ENCODE measurements around the gene UBALD1. TPM values are rescaled to one million over a fixed set of nuclear protein-coding genes. Genes with fewer than 3 reads are reported as not detected.

The UBALD1 gene
- total RNA-seq, result 33.6 and 38.4 TPM in 2 replicates
- long read RNA-seq, result 0 reads

- H3K4me3 Mint-ChIP-seq (ENCODE audit: unreplicated experiment), result peak within 1 kb of the TSS; percentile 82
- peak within 1 kb of the TSS; percentile 89 for H3K27ac Mint-ChIP-seq (ENCODE audit: unreplicated experiment)
- no peaks in the 10 kb centered on the region for H3K27me3 Mint-ChIP-seq (ENCODE audit: unreplicated experiment)
- peak; percentile 94 for DNase-seq (ENCODE audit: extremely low spot score, unreplicated experiment)
- peaks cover 40% of the 10 kb centered on the region for H3K4me1 Mint-ChIP-seq (ENCODE audit: unreplicated experiment)
- TF ChIP-seq, protein P1, sequence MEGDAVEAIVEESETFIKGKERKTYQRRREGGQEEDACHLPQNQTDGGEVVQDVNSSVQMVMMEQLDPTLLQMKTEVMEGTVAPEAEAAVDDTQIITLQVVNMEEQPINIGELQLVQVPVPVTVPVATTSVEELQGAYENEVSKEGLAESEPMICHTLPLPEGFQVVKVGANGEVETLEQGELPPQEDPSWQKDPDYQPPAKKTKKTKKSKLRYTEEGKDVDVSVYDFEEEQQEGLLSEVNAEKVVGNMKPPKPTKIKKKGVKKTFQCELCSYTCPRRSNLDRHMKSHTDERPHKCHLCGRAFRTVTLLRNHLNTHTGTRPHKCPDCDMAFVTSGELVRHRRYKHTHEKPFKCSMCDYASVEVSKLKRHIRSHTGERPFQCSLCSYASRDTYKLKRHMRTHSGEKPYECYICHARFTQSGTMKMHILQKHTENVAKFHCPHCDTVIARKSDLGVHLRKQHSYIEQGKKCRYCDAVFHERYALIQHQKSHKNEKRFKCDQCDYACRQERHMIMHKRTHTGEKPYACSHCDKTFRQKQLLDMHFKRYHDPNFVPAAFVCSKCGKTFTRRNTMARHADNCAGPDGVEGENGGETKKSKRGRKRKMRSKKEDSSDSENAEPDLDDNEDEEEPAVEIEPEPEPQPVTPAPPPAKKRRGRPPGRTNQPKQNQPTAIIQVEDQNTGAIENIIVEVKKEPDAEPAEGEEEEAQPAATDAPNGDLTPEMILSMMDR (IDR thresholded peaks at IDR 0.05), result no peak
- no peaks in the 10 kb centered on the region for H3K9me3 Mint-ChIP-seq (ENCODE audit: unreplicated experiment)
- no peaks in the 10 kb centered on the region for H3K36me3 Mint-ChIP-seq (ENCODE audit: unreplicated experiment)
Observed at GRCh38 chr16:4614571-4615383, at the start of gene UBALD1. UBALD1 (minus strand) TSS chr16:4614888; CDS start chr16:4614797, 91 bp downstream.

GRCh38 chr16:4663777-4664465, 49.2 kb upstream of the UBALD1 start:
- Mint-ChIP-seq H3K4me1 (ENCODE audit: unreplicated experiment) (peaks cover 13% of the 10 kb centered on the region), H3K27me3 (ENCODE audit: unreplicated experiment) (no peaks in the 10 kb centered on the region), H3K27ac (ENCODE audit: unreplicated experiment) (peak overlapping the region; percentile 45), H3K4me3 (ENCODE audit: unreplicated experiment) (no peak overlapping the region), H3K9me3 (ENCODE audit: unreplicated experiment) (no peaks in the 10 kb centered on the region), H3K36me3 (ENCODE audit: unreplicated experiment) (peaks cover 5% of the 10 kb centered on the region)
- DNase-seq (ENCODE audit: extremely low spot score, unreplicated experiment), result no peak
- TF ChIP-seq, protein P1 (IDR thresholded peaks at IDR 0.05), result no peak

GRCh38 chr16:4663465-4663776, 48.7 kb upstream of the UBALD1 start:
- H3K9me3 Mint-ChIP-seq (ENCODE audit: unreplicated experiment), result no peaks in the 10 kb centered on the region
- H3K36me3 Mint-ChIP-seq (ENCODE audit: unreplicated experiment), result peaks cover 5% of the 10 kb centered on the region
- no peak overlapping the region for H3K4me3 Mint-ChIP-seq (ENCODE audit: unreplicated experiment)
- no peaks in the 10 kb centered on the region for H3K27me3 Mint-ChIP-seq (ENCODE audit: unreplicated experiment)
- DNase-seq (ENCODE audit: extremely low spot score, unreplicated experiment), result no peak
- H3K4me1 Mint-ChIP-seq (ENCODE audit: unreplicated experiment), result peaks cover 13% of the 10 kb centered on the region
- TF ChIP-seq, protein P1 (IDR thresholded peaks at IDR 0.05), result no peak
- peak overlapping the region; percentile 45 for H3K27ac Mint-ChIP-seq (ENCODE audit: unreplicated experiment)

DNA sequence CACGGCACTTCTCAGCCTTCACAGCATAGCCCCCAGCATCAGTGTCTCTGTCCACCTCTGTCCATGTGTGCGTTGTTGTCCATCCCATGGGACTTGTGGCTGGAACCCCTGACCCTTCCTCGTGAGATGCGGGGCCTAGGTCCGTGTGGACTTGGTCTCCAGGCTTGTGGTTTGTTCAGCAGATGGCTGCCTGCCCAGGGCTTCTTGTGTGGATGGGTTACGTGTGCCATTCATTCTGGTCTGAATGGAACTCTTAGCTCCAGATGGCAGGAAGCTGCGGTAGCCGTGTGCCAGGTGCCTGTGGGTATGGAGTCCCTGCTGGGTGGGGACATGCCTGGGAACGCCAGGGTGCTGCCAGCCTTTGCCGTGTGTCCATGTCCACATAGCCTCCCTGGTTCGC, 47.0 kb upstream of the UBALD1 start:
- no peak overlapping the region for H3K27ac Mint-ChIP-seq (ENCODE audit: unreplicated experiment)
- H3K4me3 Mint-ChIP-seq (ENCODE audit: unreplicated experiment), result no peak overlapping the region
- H3K4me1 Mint-ChIP-seq (ENCODE audit: unreplicated experiment), result peaks cover 13% of the 10 kb centered on the region
- peaks cover 5% of the 10 kb centered on the region for H3K36me3 Mint-ChIP-seq (ENCODE audit: unreplicated experiment)
- no peaks in the 10 kb centered on the region for H3K9me3 Mint-ChIP-seq (ENCODE audit: unreplicated experiment)
- no peak for DNase-seq (ENCODE audit: extremely low spot score, unreplicated experiment)
- TF ChIP-seq, protein P1 (IDR thresholded peaks at IDR 0.05), result no peak
- no peaks in the 10 kb centered on the region for H3K27me3 Mint-ChIP-seq (ENCODE audit: unreplicated experiment)

DNA sequence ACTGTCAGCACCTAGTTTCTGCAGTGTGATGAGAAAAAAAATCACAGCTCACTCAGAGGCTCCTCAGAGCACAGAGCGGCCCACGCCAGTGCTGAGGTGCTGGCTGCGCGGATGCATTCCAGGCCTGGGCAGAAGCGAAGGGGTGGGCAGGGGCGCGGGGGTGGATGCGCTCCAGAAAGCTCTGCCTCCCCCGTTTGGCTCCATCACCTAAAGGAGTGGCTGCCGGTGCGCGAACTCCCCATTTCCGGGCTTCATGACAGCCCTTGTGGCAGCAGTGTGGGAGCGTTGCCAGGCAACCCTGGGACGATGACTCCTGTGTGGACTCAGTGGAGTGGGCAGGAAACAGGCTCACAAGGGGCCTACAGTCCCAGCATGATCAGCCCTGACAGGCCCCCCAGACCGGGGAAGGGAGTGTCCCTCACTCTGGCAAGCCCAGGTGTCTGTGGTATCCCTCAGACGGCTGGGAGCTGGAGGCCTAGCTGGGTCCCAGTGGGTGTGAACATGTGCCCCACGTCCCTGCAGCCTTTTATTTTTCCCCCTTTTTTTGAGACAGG, 45.8 kb upstream of the UBALD1 start:
- no peaks in the 10 kb centered on the region for H3K27me3 Mint-ChIP-seq (ENCODE audit: unreplicated experiment)
- TF ChIP-seq, protein P1 (IDR thresholded peaks at IDR 0.05), result no peak
- no peak for DNase-seq (ENCODE audit: extremely low spot score, unreplicated experiment)
- no peak overlapping the region for H3K4me3 Mint-ChIP-seq (ENCODE audit: unreplicated experiment)
- peaks cover 13% of the 10 kb centered on the region for H3K4me1 Mint-ChIP-seq (ENCODE audit: unreplicated experiment)
- no peak overlapping the region for H3K27ac Mint-ChIP-seq (ENCODE audit: unreplicated experiment)
- H3K9me3 Mint-ChIP-seq (ENCODE audit: unreplicated experiment), result no peaks in the 10 kb centered on the region
- peaks cover 9% of the 10 kb centered on the region for H3K36me3 Mint-ChIP-seq (ENCODE audit: unreplicated experiment)
